Measurements from ENCODE around the gene MYLK. TPM values are rescaled to one million over a fixed set of nuclear protein-coding genes. Genes with fewer than 3 reads are reported as not detected.
A peak's percentile ranks its signal among the peaks of the same experiment; 100 is the strongest.
"Not testable (repeated sequence)": the region's sequence is repeated elsewhere in the genome, so short reads cannot be mapped to it uniquely, and the experiment has no call there.

Gene MYLK
- total and polyA plus RNA-seq, 9 of the 15 experiments (the other 6 are each of a cell fraction or from before 2014, with no cell fraction given) = 0.11 to 0.53 (median 0.18) TPM; not detected in 2

DNA sequence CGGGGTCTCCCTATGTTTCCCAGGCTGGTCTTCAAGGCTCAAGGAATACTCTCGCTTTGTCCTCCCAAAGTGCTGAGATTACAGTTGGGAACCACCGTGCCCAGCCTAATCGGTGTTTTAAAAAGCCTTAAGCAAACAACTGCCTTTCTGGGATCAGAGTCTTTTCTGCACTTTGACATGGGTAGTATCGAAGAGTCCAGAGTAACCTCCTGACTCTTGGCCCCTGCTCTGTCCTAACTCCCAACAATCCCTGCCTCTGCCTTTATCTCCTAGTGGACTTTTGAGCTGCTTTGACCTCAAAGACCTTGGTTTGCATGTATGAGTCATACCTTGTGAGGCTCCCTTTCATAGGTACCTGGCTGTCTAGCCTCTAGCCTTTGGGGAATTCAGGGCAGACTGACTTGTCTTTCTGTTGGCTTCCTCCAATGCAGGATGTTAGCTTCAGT lies 278.3 kb downstream of the MYLK start:
- no peaks in the 10 kb centered on the region for H3K79me2 ChIP-seq (ENCODE audit: control insufficient read depth, insufficient read depth, low read length)
- FAIRE-seq (peak; percentile 75), DNase-seq (ENCODE audit: extremely low read depth in 1 of 4, low spot score in 3 of 4) (peak; percentile 16 to 47 (median 21)), ATAC-seq (peak; percentile 63)
- 48% methylated on average over 5 of the region's 5 CpGs for WGBS (ENCODE audit: insufficient coverage, low coverage, missing lambda C conversion rate)
- peaks cover 3 to 12% of the 10 kb centered on the region in 2 experiments; a peak in 3 of 5 replicates for H3K4me1 ChIP-seq (replicated peaks in 1 of 2; ENCODE audit: control insufficient read depth in 2 of 2, insufficient read depth in 2 of 2, low read length in 2 of 2)
- H3K9me1 ChIP-seq (ENCODE audit: control insufficient read depth, insufficient read depth, low read length) = no peaks in the 10 kb centered on the region
- H3K9ac ChIP-seq (ENCODE audit: insufficient read depth in 1 of 2, low read depth in 2 of 2, low read length in 2 of 2) = no peak overlapping the region
- H4K20me1 ChIP-seq (replicated peaks; ENCODE audit: control insufficient read depth, insufficient read depth, low read length) = no peaks in the 10 kb centered on the region
- no peak overlapping the region for H2AFZ ChIP-seq (ENCODE audit: low read depth, low read length)
- no peak overlapping the region for H3K4me3 ChIP-seq
- intact Hi-C loops (cut with micrococcal nuclease) (no loop called here), in situ Hi-C loops (cut with MboI) (no loop called here)
- no peak overlapping the region for H3K4me2 ChIP-seq (ENCODE audit: insufficient read depth, low read length)
- TF ChIP-seq SMARCA4 (IDR thresholded peaks at IDR 0.05) = 0 out of 2 replicates have a peak, but pooled peaks have one; percentile 26
- TF ChIP-seq NR2C1 (IDR thresholded peaks at IDR 0.05) = no peak
- 0 out of 2 replicates have a peak, but pooled peaks have one; percentile 9 for TF ChIP-seq NR2C1 (tag; IDR thresholded peaks at IDR 0.05)
- TF ChIP-seq JUN (IDR thresholded peaks at IDR 0.05; ENCODE audit: borderline replicate concordance, low read depth, low read length) = peak; percentile 16; the same call in 1 of the 2 replicates
- TF ChIP-seq JUN (CRISPR knock-in tag; IDR thresholded peaks at IDR 0.05; ENCODE audit: borderline replicate concordance) = no peak
- TF ChIP-seq ESRRA (IDR thresholded peaks at IDR 0.05; ENCODE audit: borderline replicate concordance, low read depth) = peak; percentile 89
- TF ChIP-seq RBM14 (IDR thresholded peaks at IDR 0.05; ENCODE audit: borderline replicate concordance, insufficient read depth, low read depth, low read length) = no peak
- no peak for TF ChIP-seq OTX1 (CRISPR knock-in tag; IDR thresholded peaks at IDR 0.05)
- peak; percentile 70 for TF ChIP-seq FOSL1 (tag; conservative IDR thresholded peaks at IDR 0.05)
- TF ChIP-seq, protein P1, sequence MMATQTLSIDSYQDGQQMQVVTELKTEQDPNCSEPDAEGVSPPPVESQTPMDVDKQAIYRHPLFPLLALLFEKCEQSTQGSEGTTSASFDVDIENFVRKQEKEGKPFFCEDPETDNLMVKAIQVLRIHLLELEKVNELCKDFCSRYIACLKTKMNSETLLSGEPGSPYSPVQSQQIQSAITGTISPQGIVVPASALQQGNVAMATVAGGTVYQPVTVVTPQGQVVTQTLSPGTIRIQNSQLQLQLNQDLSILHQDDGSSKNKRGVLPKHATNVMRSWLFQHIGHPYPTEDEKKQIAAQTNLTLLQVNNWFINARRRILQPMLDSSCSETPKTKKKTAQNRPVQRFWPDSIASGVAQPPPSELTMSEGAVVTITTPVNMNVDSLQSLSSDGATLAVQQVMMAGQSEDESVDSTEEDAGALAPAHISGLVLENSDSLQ (IDR thresholded peaks at IDR 0.05) = no peak
- TF ChIP-seq JUND (IDR thresholded peaks at IDR 0.05; ENCODE audit: borderline replicate concordance, low read depth, low read length) = peak; percentile 91
- peak; percentile 89; the same call in 1 of the 3 replicates for TF ChIP-seq JUND (tag; IDR thresholded peaks at IDR 0.05; ENCODE audit: borderline replicate concordance, low read depth, low read length)
- TF ChIP-seq, protein P2, sequence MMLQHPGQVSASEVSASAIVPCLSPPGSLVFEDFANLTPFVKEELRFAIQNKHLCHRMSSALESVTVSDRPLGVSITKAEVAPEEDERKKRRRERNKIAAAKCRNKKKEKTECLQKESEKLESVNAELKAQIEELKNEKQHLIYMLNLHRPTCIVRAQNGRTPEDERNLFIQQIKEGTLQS (IDR thresholded peaks at IDR 0.05) = peak; percentile 81
- TF ChIP-seq, protein P2 (CRISPR knock-in tag; conservative IDR thresholded peaks at IDR 0.05) = no peak
- TF ChIP-seq FOS (IDR thresholded peaks at IDR 0.05; ENCODE audit: extremely low read depth, insufficient read length) = peak; percentile 15
- H3K9me3 ChIP-seq (replicated peaks; ENCODE audit: control insufficient read depth, insufficient read depth, low read depth, low read length) = no peaks in the 10 kb centered on the region
- no peak overlapping the region for H3K27ac ChIP-seq (ENCODE audit: extremely low read depth, low read depth, low read length)
- POLR2A ChIA-PET = no interaction called here
- BruUV-seq (replicated peaks) = no TSS peak
- H3K27me3 ChIP-seq (ENCODE audit: control insufficient read depth in 2 of 2, insufficient read depth in 2 of 2, low read length in 2 of 2) = no peaks in the 10 kb centered on the region
- CTCF ChIA-PET (ENCODE audit: low intra/inter-chr PET ratio) = no interaction called here
- H3K36me3 ChIP-seq (ENCODE audit: control insufficient read depth, insufficient read depth, low read length) = no peaks in the 10 kb centered on the region

DNA sequence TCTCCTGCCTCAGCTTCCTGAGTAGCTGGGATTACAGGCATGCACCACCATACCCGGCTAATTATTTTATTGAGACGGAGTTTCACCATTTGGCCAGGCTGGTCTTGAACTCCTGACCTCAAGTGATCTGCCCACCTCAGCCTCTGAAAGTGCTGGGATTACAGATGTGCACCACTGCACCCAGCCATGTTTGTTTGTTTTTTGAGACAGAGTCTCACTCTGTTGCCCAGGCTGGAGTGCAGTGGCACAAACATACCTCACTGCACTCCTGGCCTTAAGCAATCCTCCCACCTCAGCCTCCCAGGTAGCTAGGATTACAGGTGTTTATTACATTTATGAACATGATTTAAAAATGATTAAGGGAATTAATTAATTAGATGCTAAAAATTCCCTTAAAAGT lies 281.0 kb downstream of the MYLK start:
- H2AFZ ChIP-seq (ENCODE audit: low read depth, low read length); BruUV-seq (replicated peaks); H3K79me2 ChIP-seq (ENCODE audit: control insufficient read depth, insufficient read depth, low read length); H3K9ac ChIP-seq (ENCODE audit: insufficient read depth in 1 of 2, low read depth in 2 of 2, low read length in 2 of 2); in situ Hi-C loops (cut with MboI); H4K20me1 ChIP-seq (replicated peaks; ENCODE audit: control insufficient read depth, insufficient read depth, low read length); H3K36me3 ChIP-seq (ENCODE audit: control insufficient read depth, insufficient read depth, low read length); ATAC-seq; H3K27me3 ChIP-seq (ENCODE audit: control insufficient read depth in 2 of 2, insufficient read depth in 2 of 2, low read length in 2 of 2); CTCF ChIA-PET (ENCODE audit: low intra/inter-chr PET ratio); H3K9me3 ChIP-seq (replicated peaks; ENCODE audit: control insufficient read depth, insufficient read depth, low read depth, low read length); H3K27ac ChIP-seq (ENCODE audit: extremely low read depth, low read depth, low read length); POLR2A ChIA-PET; FAIRE-seq; DNase-seq (ENCODE audit: extremely low read depth in 1 of 4, low spot score in 3 of 4); intact Hi-C loops (cut with micrococcal nuclease); H3K4me2 ChIP-seq (ENCODE audit: insufficient read depth, low read length); H3K4me3 ChIP-seq; H3K9me1 ChIP-seq (ENCODE audit: control insufficient read depth, insufficient read depth, low read length): not testable (repeated sequence)
- WGBS (ENCODE audit: insufficient coverage, low coverage, missing lambda C conversion rate) = no CpG with 5 or more reads among the region's 2 CpGs
- H3K4me1 ChIP-seq (replicated peaks in 1 of 2; ENCODE audit: control insufficient read depth in 2 of 2, insufficient read depth in 2 of 2, low read length in 2 of 2) = peaks cover 3 to 15% of the 10 kb centered on the region in 2 experiments; a peak in 3 of 5 replicates

All from K562 (cell line).